Body of pancreas (tissue), 4 donors: ENCODE results near the gene PKP2.

Source experiments
- POLR2A ChIP-seq, 3 donors: fragments of 450-650 bp; IDR thresholded peaks; one replicate each; pipeline ENCODE4 v1.6.1; 2016; ENCODE audit warnings: antibody characterized with exemption in 3 of 3, mild to moderate bottlenecking in 2 of 3
- TF ChIP-seq, protein P1 (sequence below), 7 experiments: fragments of 450-650 bp in 4 of 7; fragments of 200-600 bp in 3 of 7; sonication (generic) in 3 of 7; IDR thresholded peaks; one replicate each; pipeline ENCODE4 v1.5.1; 2016 to 2019; ENCODE audit warnings: antibody characterized with exemption in 7 of 7

DNA sequence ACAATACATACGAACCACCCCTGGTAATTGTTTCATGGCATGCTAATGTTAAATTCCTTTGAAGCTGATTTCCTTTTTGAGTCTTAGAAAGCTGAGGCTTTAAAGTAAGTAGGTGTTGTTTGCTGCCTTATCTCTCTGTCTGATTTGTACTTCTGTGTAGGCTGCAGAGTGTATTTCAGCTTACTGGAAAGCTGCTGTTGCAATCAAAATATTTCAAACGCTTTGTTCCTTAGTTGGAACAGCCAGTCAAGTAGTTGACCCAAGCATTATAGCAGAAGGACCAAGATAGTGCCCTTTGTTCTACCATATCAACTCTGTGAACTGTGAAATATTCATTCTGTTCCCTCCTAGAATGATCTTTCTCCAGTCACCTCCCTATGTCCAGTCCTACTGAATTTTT lies 3.1 kb downstream of the PKP2 start:
- TF ChIP-seq, protein P1, sequence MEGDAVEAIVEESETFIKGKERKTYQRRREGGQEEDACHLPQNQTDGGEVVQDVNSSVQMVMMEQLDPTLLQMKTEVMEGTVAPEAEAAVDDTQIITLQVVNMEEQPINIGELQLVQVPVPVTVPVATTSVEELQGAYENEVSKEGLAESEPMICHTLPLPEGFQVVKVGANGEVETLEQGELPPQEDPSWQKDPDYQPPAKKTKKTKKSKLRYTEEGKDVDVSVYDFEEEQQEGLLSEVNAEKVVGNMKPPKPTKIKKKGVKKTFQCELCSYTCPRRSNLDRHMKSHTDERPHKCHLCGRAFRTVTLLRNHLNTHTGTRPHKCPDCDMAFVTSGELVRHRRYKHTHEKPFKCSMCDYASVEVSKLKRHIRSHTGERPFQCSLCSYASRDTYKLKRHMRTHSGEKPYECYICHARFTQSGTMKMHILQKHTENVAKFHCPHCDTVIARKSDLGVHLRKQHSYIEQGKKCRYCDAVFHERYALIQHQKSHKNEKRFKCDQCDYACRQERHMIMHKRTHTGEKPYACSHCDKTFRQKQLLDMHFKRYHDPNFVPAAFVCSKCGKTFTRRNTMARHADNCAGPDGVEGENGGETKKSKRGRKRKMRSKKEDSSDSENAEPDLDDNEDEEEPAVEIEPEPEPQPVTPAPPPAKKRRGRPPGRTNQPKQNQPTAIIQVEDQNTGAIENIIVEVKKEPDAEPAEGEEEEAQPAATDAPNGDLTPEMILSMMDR (IDR thresholded peaks at IDR 0.05) = no peak
- no peak for TF ChIP-seq POLR2A (IDR thresholded peaks at IDR 0.05)
